ENCODE results near the gene PTTG1. TPM values are rescaled to one million over a fixed set of nuclear protein-coding genes. Genes with fewer than 3 reads are reported as not detected.

Gene PTTG1
- total RNA-seq, 3 donors from 2014 or later: 12.5 to 17.7 (median 13.8) TPM

DNA sequence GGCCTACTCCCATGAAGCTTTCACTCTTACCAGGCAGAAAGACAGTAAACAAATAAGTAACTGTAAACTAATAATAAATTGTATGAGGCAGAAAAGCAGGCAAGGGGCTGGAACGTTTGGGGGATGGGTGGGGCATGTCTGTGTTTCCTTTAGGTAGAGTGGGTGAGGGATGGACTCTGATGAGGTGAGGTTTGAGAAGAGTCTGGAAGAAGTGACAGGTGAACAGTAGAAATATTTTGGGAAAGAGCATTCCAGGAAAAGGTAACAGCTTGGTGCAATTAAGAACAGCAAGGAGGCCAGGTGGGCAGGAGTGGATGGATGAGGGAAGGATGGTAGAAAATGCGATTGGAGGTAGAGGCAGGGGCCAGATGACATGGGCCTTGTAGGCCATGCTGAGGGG is 56.5 kb downstream of the PTTG1 start:
- no peaks in the 10 kb centered on the region for H3K9me3 ChIP-seq
- H3K4me1 ChIP-seq: no peaks in the 10 kb centered on the region
- DNase-seq (ENCODE audit: low spot score in 2 of 2): no peak
- TF ChIP-seq POLR2AphosphoS5 (IDR thresholded peaks at IDR 0.05) (no peak), POLR2A (IDR thresholded peaks at IDR 0.05) (no peak)
- TF ChIP-seq, protein P1, sequence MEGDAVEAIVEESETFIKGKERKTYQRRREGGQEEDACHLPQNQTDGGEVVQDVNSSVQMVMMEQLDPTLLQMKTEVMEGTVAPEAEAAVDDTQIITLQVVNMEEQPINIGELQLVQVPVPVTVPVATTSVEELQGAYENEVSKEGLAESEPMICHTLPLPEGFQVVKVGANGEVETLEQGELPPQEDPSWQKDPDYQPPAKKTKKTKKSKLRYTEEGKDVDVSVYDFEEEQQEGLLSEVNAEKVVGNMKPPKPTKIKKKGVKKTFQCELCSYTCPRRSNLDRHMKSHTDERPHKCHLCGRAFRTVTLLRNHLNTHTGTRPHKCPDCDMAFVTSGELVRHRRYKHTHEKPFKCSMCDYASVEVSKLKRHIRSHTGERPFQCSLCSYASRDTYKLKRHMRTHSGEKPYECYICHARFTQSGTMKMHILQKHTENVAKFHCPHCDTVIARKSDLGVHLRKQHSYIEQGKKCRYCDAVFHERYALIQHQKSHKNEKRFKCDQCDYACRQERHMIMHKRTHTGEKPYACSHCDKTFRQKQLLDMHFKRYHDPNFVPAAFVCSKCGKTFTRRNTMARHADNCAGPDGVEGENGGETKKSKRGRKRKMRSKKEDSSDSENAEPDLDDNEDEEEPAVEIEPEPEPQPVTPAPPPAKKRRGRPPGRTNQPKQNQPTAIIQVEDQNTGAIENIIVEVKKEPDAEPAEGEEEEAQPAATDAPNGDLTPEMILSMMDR (IDR thresholded peaks at IDR 0.05): no peak
- intact Hi-C loops (cut with DNase I; ENCODE audit: low total_unique reads): no loop called here
- no peaks in the 10 kb centered on the region for H3K36me3 ChIP-seq
- no peak overlapping the region for H3K4me3 ChIP-seq
- H3K27ac ChIP-seq: no peak overlapping the region
- H3K27me3 ChIP-seq: no peaks in the 10 kb centered on the region

Other genes starting within 250 kb of the PTTG1 start
- gene FABP6, start 192.3 kb upstream of the PTTG1 start, total RNA-seq: not detected
- gene CCNJL, start 109.3 kb upstream of the PTTG1 start, total RNA-seq: 1 to 10 TPM in 2 of 3 donors, under 1 TPM in 1; 0.32 to 4.2 (median 3.6) TPM
- under 1 TPM; under 0.01 to 0.48 (median 0.44) TPM for gene C1QTNF2, start 51.2 kb upstream of the PTTG1 start, total RNA-seq
- gene FAM200C, start 21.8 kb upstream of the PTTG1 start, total RNA-seq: 1 to 10 TPM; 2.7 to 5.6 (median 5.6) TPM
- 10 to 100 TPM; 77.0 to 88.3 (median 86.3) TPM for gene SLU7, start 2.8 kb upstream of the PTTG1 start, total RNA-seq

Data from breast epithelium (tissue), 4 donors.